Testis (tissue), 2 donors: ENCODE measurements around the gene MGLL.

ENCODE experiments used
- POLR2A ChIP-seq: fragments of 450-650 bp; IDR thresholded peaks from one replicate; pipeline ENCODE4 v1.6.1; 2017; ENCODE audit warnings: antibody characterized with exemption, mild to moderate bottlenecking, moderate library complexity
- TF ChIP-seq, protein P1 (sequence below), 3 experiments: fragments of 450-650 bp in 2 of 3; fragments of 200-600 bp in 1 of 3; sonication (generic) in 1 of 3; IDR thresholded peaks; one replicate each; pipeline ENCODE4 v1.5.1; 2016 to 2019; ENCODE audit warnings: antibody characterized with exemption in 3 of 3, mild to moderate bottlenecking in 2 of 3, moderate library complexity in 1 of 3

DNA sequence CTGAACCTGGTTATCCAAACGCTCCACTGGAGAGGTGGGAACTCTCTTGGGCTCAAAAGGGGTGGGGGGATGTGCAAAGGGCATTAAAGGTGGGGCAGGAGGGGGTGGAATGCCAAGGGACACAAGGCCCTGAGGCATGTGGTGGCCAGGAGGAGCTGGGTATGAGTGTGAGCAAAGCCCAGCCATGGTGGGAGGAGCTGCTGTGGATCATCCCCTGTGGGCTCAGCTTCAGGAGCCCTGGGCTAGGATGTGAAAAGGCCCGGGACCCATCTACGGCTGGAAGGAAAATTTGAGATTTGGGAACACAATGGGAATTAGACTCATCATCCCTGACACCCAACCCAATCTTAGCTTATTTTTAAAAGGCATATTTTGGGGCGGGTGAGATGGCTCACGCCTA lies 33.3 kb downstream of the MGLL start:
- TF ChIP-seq, protein P1, sequence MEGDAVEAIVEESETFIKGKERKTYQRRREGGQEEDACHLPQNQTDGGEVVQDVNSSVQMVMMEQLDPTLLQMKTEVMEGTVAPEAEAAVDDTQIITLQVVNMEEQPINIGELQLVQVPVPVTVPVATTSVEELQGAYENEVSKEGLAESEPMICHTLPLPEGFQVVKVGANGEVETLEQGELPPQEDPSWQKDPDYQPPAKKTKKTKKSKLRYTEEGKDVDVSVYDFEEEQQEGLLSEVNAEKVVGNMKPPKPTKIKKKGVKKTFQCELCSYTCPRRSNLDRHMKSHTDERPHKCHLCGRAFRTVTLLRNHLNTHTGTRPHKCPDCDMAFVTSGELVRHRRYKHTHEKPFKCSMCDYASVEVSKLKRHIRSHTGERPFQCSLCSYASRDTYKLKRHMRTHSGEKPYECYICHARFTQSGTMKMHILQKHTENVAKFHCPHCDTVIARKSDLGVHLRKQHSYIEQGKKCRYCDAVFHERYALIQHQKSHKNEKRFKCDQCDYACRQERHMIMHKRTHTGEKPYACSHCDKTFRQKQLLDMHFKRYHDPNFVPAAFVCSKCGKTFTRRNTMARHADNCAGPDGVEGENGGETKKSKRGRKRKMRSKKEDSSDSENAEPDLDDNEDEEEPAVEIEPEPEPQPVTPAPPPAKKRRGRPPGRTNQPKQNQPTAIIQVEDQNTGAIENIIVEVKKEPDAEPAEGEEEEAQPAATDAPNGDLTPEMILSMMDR (IDR thresholded peaks at IDR 0.05): no peak
- TF ChIP-seq POLR2A: no peak
